Subcutaneous adipose tissue (tissue), 4 donors: ENCODE measurements around the gene RAPGEF6. TPM values are rescaled to one million over a fixed set of nuclear protein-coding genes. Genes with fewer than 3 reads are reported as not detected.

ENCODE experiments used
- CTCF ChIP-seq: fragments of 450-650 bp; IDR thresholded peaks from one replicate; pipeline ENCODE4 v1.5.1; 2016; ENCODE audit warnings: low read depth, mild to moderate bottlenecking, control low read depth, antibody characterized with exemption, moderate library complexity
- total RNA-seq, 4 donors: library from RNA; depleted of rRNA; stranded (reverse); fragments of >200 nt; gene quantifications; one replicate each; pipeline ENCODE4 v1.1.0, GENCODE V29; 2016

Gene RAPGEF6
- total RNA-seq, 4 donors from 2014 or later, result 18.1 to 26.6 (median 22.0) TPM

GRCh38 chr5:131607903-131608540 is 27.0 kb downstream of the RAPGEF6 start:
- no peak for TF ChIP-seq CTCF

- TF ChIP-seq CTCF, result no peak
Observed at GRCh38 chr5:131607418-131607817, 27.6 kb downstream of the RAPGEF6 start.

GRCh38 chr5:131605086-131605485 is 29.9 kb downstream of the RAPGEF6 start:
- no peak for TF ChIP-seq CTCF

- TF ChIP-seq CTCF, result no peak
Observed at GRCh38 chr5:131595088-131596033, 39.7 kb downstream of the RAPGEF6 start.

- TF ChIP-seq CTCF, result no peak
Observed at GRCh38 chr5:131593921-131594320, 41.1 kb downstream of the RAPGEF6 start.

GRCh38 chr5:131589510-131590348 is 45.3 kb downstream of the RAPGEF6 start:
- TF ChIP-seq CTCF, result no peak
